ENCODE data around the gene AKR1E2.
"Not testable (repeated sequence)": the region's sequence is repeated elsewhere in the genome, so short reads cannot be mapped to it uniquely, and the experiment has no call there.

AKR1E2 gene

GRCh38 chr10:4813496-4813895, 12.5 kb upstream of the AKR1E2 start:
- Histone ChIP-seq H3K4me1 (ENCODE audit: control insufficient read depth, insufficient read depth, low read length) (no peaks in the 10 kb centered on the region), H3K4me3 (ENCODE audit: low read length) (no peak overlapping the region), H3K27ac (ENCODE audit: low read length) (no peak overlapping the region), H3K36me3 (ENCODE audit: control insufficient read depth, insufficient read depth, low read length) (no peaks in the 10 kb centered on the region), H3K27me3 (ENCODE audit: control insufficient read depth, insufficient read depth, low read length) (no peaks in the 10 kb centered on the region), H3K9me3 (ENCODE audit: control insufficient read depth, insufficient read depth, low read length) (no peaks in the 10 kb centered on the region)
- DNase-seq (ENCODE audit: low read depth, low spot score), result no peak
- no CpG with 5 or more reads among the region's 5 CpGs for WGBS (ENCODE audit: insufficient coverage, insufficient read length)

- H3K36me3 ChIP-seq (ENCODE audit: control insufficient read depth, insufficient read depth, low read length); H3K9me3 ChIP-seq (ENCODE audit: control insufficient read depth, insufficient read depth, low read length); H3K27me3 ChIP-seq (ENCODE audit: control insufficient read depth, insufficient read depth, low read length); H3K27ac ChIP-seq (ENCODE audit: low read length); H3K4me1 ChIP-seq (ENCODE audit: control insufficient read depth, insufficient read depth, low read length); DNase-seq (ENCODE audit: low read depth, low spot score); H3K4me3 ChIP-seq (ENCODE audit: low read length): not testable (repeated sequence)
- no CpG with 5 or more reads among the region's 11 CpGs for WGBS (ENCODE audit: insufficient coverage, insufficient read length)
Observed at GRCh38 chr10:4815646-4816180, 10.3 kb upstream of the AKR1E2 start.

- no peaks in the 10 kb centered on the region for H3K27me3 ChIP-seq (ENCODE audit: control insufficient read depth, insufficient read depth, low read length)
- no peaks in the 10 kb centered on the region for H3K36me3 ChIP-seq (ENCODE audit: control insufficient read depth, insufficient read depth, low read length)
- no peaks in the 10 kb centered on the region for H3K4me1 ChIP-seq (ENCODE audit: control insufficient read depth, insufficient read depth, low read length)
- DNase-seq (ENCODE audit: low read depth, low spot score), result no peak
- no peak overlapping the region for H3K27ac ChIP-seq (ENCODE audit: low read length)
- no peak overlapping the region for H3K4me3 ChIP-seq (ENCODE audit: low read length)
- no CpG with 5 or more reads among the region's 4 CpGs for WGBS (ENCODE audit: insufficient coverage, insufficient read length)
- H3K9me3 ChIP-seq (ENCODE audit: control insufficient read depth, insufficient read depth, low read length), result no peaks in the 10 kb centered on the region
Observed at GRCh38 chr10:4816966-4817365, 9.0 kb upstream of the AKR1E2 start.

- Histone ChIP-seq H3K4me1 (ENCODE audit: control insufficient read depth, insufficient read depth, low read length) (no peaks in the 10 kb centered on the region), H3K27ac (ENCODE audit: low read length) (no peak overlapping the region), H3K36me3 (ENCODE audit: control insufficient read depth, insufficient read depth, low read length) (no peaks in the 10 kb centered on the region), H3K9me3 (ENCODE audit: control insufficient read depth, insufficient read depth, low read length) (no peaks in the 10 kb centered on the region), H3K4me3 (ENCODE audit: low read length) (no peak overlapping the region), H3K27me3 (ENCODE audit: control insufficient read depth, insufficient read depth, low read length) (no peaks in the 10 kb centered on the region)
- no CpG with 5 or more reads among the region's 2 CpGs for WGBS (ENCODE audit: insufficient coverage, insufficient read length)
- no peak for DNase-seq (ENCODE audit: low read depth, low spot score)
Observed at GRCh38 chr10:4819067-4819466, 6.9 kb upstream of the AKR1E2 start.

- H3K27ac ChIP-seq (ENCODE audit: low read length), result no peak overlapping the region
- no peaks in the 10 kb centered on the region for H3K9me3 ChIP-seq (ENCODE audit: control insufficient read depth, insufficient read depth, low read length)
- no peak for DNase-seq (ENCODE audit: low read depth, low spot score)
- no peaks in the 10 kb centered on the region for H3K36me3 ChIP-seq (ENCODE audit: control insufficient read depth, insufficient read depth, low read length)
- no peak overlapping the region for H3K4me3 ChIP-seq (ENCODE audit: low read length)
- no peaks in the 10 kb centered on the region for H3K4me1 ChIP-seq (ENCODE audit: control insufficient read depth, insufficient read depth, low read length)
- no peaks in the 10 kb centered on the region for H3K27me3 ChIP-seq (ENCODE audit: control insufficient read depth, insufficient read depth, low read length)
- WGBS (ENCODE audit: insufficient coverage, insufficient read length), result no CpG with 5 or more reads among the region's 7 CpGs
Observed at GRCh38 chr10:4819707-4820106, 6.3 kb upstream of the AKR1E2 start.

- no peak for DNase-seq (ENCODE audit: low read depth, low spot score)
- no peaks in the 10 kb centered on the region for H3K36me3 ChIP-seq (ENCODE audit: control insufficient read depth, insufficient read depth, low read length)
- no peak overlapping the region for H3K27ac ChIP-seq (ENCODE audit: low read length)
- H3K27me3 ChIP-seq (ENCODE audit: control insufficient read depth, insufficient read depth, low read length), result no peaks in the 10 kb centered on the region
- no peaks in the 10 kb centered on the region for H3K4me1 ChIP-seq (ENCODE audit: control insufficient read depth, insufficient read depth, low read length)
- WGBS (ENCODE audit: insufficient coverage, insufficient read length), result no CpG with 5 or more reads among the region's 8 CpGs
- H3K4me3 ChIP-seq (ENCODE audit: low read length), result no peak overlapping the region
- no peaks in the 10 kb centered on the region for H3K9me3 ChIP-seq (ENCODE audit: control insufficient read depth, insufficient read depth, low read length)
Observed at GRCh38 chr10:4820804-4821401, 5.1 kb upstream of the AKR1E2 start.

- Histone ChIP-seq H3K27me3 (ENCODE audit: control insufficient read depth, insufficient read depth, low read length) (no peaks in the 10 kb centered on the region), H3K9me3 (ENCODE audit: control insufficient read depth, insufficient read depth, low read length) (no peaks in the 10 kb centered on the region), H3K36me3 (ENCODE audit: control insufficient read depth, insufficient read depth, low read length) (no peaks in the 10 kb centered on the region; the same call in 1 of the 2 replicates), H3K27ac (ENCODE audit: low read length) (no peak overlapping the region), H3K4me1 (ENCODE audit: control insufficient read depth, insufficient read depth, low read length) (no peaks in the 10 kb centered on the region; the same call in 1 of the 2 replicates), H3K4me3 (ENCODE audit: low read length) (no peak overlapping the region)
- DNase-seq (ENCODE audit: low read depth, low spot score), result no peak
- 100% methylated on average over 1 of the region's 5 CpGs for WGBS (ENCODE audit: insufficient coverage, insufficient read length)
Observed at GRCh38 chr10:4822208-4822607, 3.8 kb upstream of the AKR1E2 start.

- no peak for DNase-seq (ENCODE audit: low read depth, low spot score)
- no peaks in the 10 kb centered on the region for H3K9me3 ChIP-seq (ENCODE audit: control insufficient read depth, insufficient read depth, low read length)
- H3K4me1 ChIP-seq (ENCODE audit: control insufficient read depth, insufficient read depth, low read length), result no peaks in the 10 kb centered on the region; the same call in 1 of the 2 replicates
- H3K36me3 ChIP-seq (ENCODE audit: control insufficient read depth, insufficient read depth, low read length), result no peaks in the 10 kb centered on the region; the same call in 1 of the 2 replicates
- no peaks in the 10 kb centered on the region for H3K27me3 ChIP-seq (ENCODE audit: control insufficient read depth, insufficient read depth, low read length)
- no CpG with 5 or more reads among the region's 5 CpGs for WGBS (ENCODE audit: insufficient coverage, insufficient read length)
- no peak overlapping the region for H3K4me3 ChIP-seq (ENCODE audit: low read length)
- H3K27ac ChIP-seq (ENCODE audit: low read length), result no peak overlapping the region
Observed at GRCh38 chr10:4824791-4825310, 1.2 kb upstream of the AKR1E2 start.

- no peak for DNase-seq (ENCODE audit: low read depth, low spot score)
- Histone ChIP-seq H3K27ac (ENCODE audit: low read length) (no peak overlapping the region), H3K4me1 (ENCODE audit: control insufficient read depth, insufficient read depth, low read length) (no peaks in the 10 kb centered on the region; the same call in 1 of the 2 replicates), H3K36me3 (ENCODE audit: control insufficient read depth, insufficient read depth, low read length) (no peaks in the 10 kb centered on the region; the same call in 1 of the 2 replicates), H3K4me3 (ENCODE audit: low read length) (no peak overlapping the region), H3K27me3 (ENCODE audit: control insufficient read depth, insufficient read depth, low read length) (no peaks in the 10 kb centered on the region), H3K9me3 (ENCODE audit: control insufficient read depth, insufficient read depth, low read length) (no peaks in the 10 kb centered on the region)
- WGBS (ENCODE audit: insufficient coverage, insufficient read length), result no CpG with 5 or more reads among the region's 16 CpGs
Observed at GRCh38 chr10:4825456-4825867, 545 bp upstream of the AKR1E2 start.

GRCh38 chr10:4826792-4827324, 851 bp downstream of the AKR1E2 start:
- no peak overlapping the region for H3K27ac ChIP-seq (ENCODE audit: low read length)

More at GRCh38 chr10:4826792-4827324, 851 bp downstream of the AKR1E2 start:
- Histone ChIP-seq H3K4me1 (ENCODE audit: control insufficient read depth, insufficient read depth, low read length) (no peaks in the 10 kb centered on the region; the same call in 1 of the 2 replicates), H3K36me3 (ENCODE audit: control insufficient read depth, insufficient read depth, low read length) (no peaks in the 10 kb centered on the region; the same call in 1 of the 2 replicates), H3K4me3 (ENCODE audit: low read length) (peak overlapping the region; percentile 43; the same call in 1 of the 2 replicates), H3K9me3 (ENCODE audit: control insufficient read depth, insufficient read depth, low read length) (no peaks in the 10 kb centered on the region), H3K27me3 (ENCODE audit: control insufficient read depth, insufficient read depth, low read length) (no peaks in the 10 kb centered on the region)
- no peak for DNase-seq (ENCODE audit: low read depth, low spot score)
- WGBS (ENCODE audit: insufficient coverage, insufficient read length), result no CpG with 5 or more reads among the region's 13 CpGs

Measured in iPS DF 6.9 (cell line).